ENCODE measurements around the gene ANK3.

Gene ANK3

DNA sequence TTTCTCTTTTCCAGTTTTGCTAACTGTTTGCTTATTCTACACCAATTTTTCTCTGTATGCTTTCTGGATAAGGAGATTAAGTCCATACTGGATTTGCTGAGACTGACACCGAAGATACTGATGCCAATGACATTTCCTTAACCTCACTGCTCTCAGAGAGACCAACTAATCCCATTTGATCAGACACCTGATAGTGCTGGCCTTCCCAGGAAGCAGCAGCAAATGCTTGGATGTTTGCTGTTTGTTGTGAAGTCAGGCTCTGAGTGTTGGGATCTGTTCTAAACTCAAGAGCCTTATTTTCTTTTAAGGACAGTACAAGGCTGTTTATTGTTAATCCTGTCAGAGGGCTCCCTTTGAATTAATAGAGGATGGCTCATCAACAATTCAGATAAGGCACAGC is 143.3 kb downstream of the ANK3 start:
- Histone ChIP-seq H2BK5ac (ENCODE audit: low read depth, low read length, poor library complexity) (no peak overlapping the region), H3K79me1 (ENCODE audit: low read length) (no peaks in the 10 kb centered on the region), H4K12ac (ENCODE audit: low read depth, low read length) (no peak overlapping the region), H2AK5ac (ENCODE audit: low read length) (no peak overlapping the region), H3K4me3 (ENCODE audit: low read depth, low read length) (no peak overlapping the region), H4K8ac (ENCODE audit: low read depth, low read length) (no peak overlapping the region), H3K14ac (ENCODE audit: low read length) (no peak overlapping the region), H2BK120ac (ENCODE audit: insufficient read depth, low read length, poor library complexity) (no peak overlapping the region), H3K4ac (ENCODE audit: low read depth, low read length) (no peak overlapping the region), H4K91ac (ENCODE audit: low read depth, low read length) (no peak overlapping the region), H3K18ac (ENCODE audit: low read length) (no peak overlapping the region), H3K36me3 (ENCODE audit: control insufficient read depth in 1 of 2, insufficient read depth in 2 of 2, low read length in 2 of 2) (no peaks in the 10 kb centered on the region), H3K23ac (ENCODE audit: low read length) (no peak overlapping the region), H3K27me3 (ENCODE audit: insufficient read depth, low read length) (no peaks in the 10 kb centered on the region), H3K27ac (ENCODE audit: low read depth, low read length) (no peak overlapping the region), H2AFZ (ENCODE audit: insufficient read depth, low read length, poor library complexity) (no peak overlapping the region), H3K9ac (ENCODE audit: low read length) (no peak overlapping the region), H3K9me3 (ENCODE audit: insufficient read depth, low read depth, low read length) (no peaks in the 10 kb centered on the region), H3K4me2 (ENCODE audit: low read length) (no peak overlapping the region), H3K79me2 (ENCODE audit: control insufficient read depth, insufficient read depth, low read length, poor library complexity) (no peaks in the 10 kb centered on the region), H2BK12ac (ENCODE audit: low read length) (no peak overlapping the region), H3K4me1 (ENCODE audit: control insufficient read depth in 1 of 2, insufficient read depth in 2 of 2, low read length in 2 of 2) (no peaks in the 10 kb centered on the region)
- DNase-seq, result no peak
- whole genome bisulfite sequencing (ENCODE audit: extremely low coverage, insufficient coverage, insufficient read length), result no CpG with 5 or more reads among the region's 1 CpG

DNA sequence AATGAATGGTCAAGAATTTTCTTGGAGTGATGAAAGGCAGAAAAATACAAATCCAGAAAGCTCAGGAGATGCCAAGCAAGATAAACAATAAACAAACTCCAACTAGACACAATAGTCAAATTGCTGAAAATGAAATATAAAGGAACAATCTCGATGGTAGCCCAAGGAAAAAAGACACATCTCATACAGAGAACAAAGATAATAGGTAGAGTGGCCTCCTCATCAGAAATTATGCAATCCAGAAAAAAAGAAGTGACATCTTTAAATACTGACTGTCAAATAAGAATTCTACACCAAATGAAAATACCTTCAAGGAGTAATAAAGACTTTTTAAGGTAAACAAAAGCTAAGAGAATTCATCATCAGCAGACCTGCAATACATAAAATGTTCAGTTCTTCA is 150.4 kb downstream of the ANK3 start:
- Histone ChIP-seq H2AK5ac (ENCODE audit: low read length) (no peak overlapping the region), H3K9me3 (ENCODE audit: insufficient read depth, low read depth, low read length) (no peaks in the 10 kb centered on the region), H2BK120ac (ENCODE audit: insufficient read depth, low read length, poor library complexity) (no peak overlapping the region), H4K91ac (ENCODE audit: low read depth, low read length) (no peak overlapping the region), H3K27ac (ENCODE audit: low read depth, low read length) (no peak overlapping the region), H3K4me1 (ENCODE audit: control insufficient read depth in 1 of 2, insufficient read depth in 2 of 2, low read length in 2 of 2) (no peaks in the 10 kb centered on the region), H2BK5ac (ENCODE audit: low read depth, low read length, poor library complexity) (no peak overlapping the region), H3K4ac (ENCODE audit: low read depth, low read length) (no peak overlapping the region), H3K27me3 (ENCODE audit: insufficient read depth, low read length) (no peaks in the 10 kb centered on the region), H3K23ac (ENCODE audit: low read length) (no peak overlapping the region), H3K4me2 (ENCODE audit: low read length) (no peak overlapping the region), H3K79me2 (ENCODE audit: control insufficient read depth, insufficient read depth, low read length, poor library complexity) (no peaks in the 10 kb centered on the region), H3K18ac (ENCODE audit: low read length) (no peak overlapping the region), H3K4me3 (ENCODE audit: low read depth, low read length) (no peak overlapping the region), H3K79me1 (ENCODE audit: low read length) (no peaks in the 10 kb centered on the region), H3K36me3 (ENCODE audit: control insufficient read depth in 1 of 2, insufficient read depth in 2 of 2, low read length in 2 of 2) (no peaks in the 10 kb centered on the region), H3K9ac (ENCODE audit: low read length) (no peak overlapping the region), H4K8ac (ENCODE audit: low read depth, low read length) (no peak overlapping the region), H2AFZ (ENCODE audit: insufficient read depth, low read length, poor library complexity) (no peak overlapping the region), H3K14ac (ENCODE audit: low read length) (no peak overlapping the region), H4K12ac (ENCODE audit: low read depth, low read length) (no peak overlapping the region), H2BK12ac (ENCODE audit: low read length) (no peak overlapping the region)
- no CpG with 5 or more reads among the region's 1 CpG for WGBS (ENCODE audit: extremely low coverage, insufficient coverage, insufficient read length)
- DNase-seq, result no peak

DNA sequence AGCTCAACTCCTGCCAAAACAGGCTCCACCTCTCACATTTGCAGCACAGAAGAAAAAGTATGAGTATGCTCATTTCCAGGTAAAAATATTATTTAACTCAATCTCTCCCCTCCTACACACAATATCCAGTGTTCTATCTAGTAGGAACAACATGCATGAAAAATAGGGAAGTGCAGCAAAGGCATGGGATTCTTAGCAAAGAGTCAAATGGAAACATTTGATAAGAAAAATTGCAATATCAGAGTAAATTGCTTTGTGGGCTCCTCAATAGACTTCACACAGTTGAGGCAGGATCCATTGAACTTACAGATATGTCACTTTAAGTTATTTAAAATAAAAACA is 150.9 kb downstream of the ANK3 start:
- no peaks in the 10 kb centered on the region for H3K36me3 ChIP-seq (ENCODE audit: control insufficient read depth in 1 of 2, insufficient read depth in 2 of 2, low read length in 2 of 2)
- H3K4ac ChIP-seq (ENCODE audit: low read depth, low read length), result no peak overlapping the region

GRCh38 chr10:60237977-60238758 is 151.5 kb downstream of the ANK3 start:
- Histone ChIP-seq H2AK5ac (ENCODE audit: low read length) (peak overlapping the region; percentile 29), H2BK5ac (ENCODE audit: low read depth, low read length, poor library complexity) (no peak overlapping the region), H3K79me1 (ENCODE audit: low read length) (no peaks in the 10 kb centered on the region), H3K18ac (ENCODE audit: low read length) (peak overlapping the region; percentile 69), H3K9ac (ENCODE audit: low read length) (no peak overlapping the region), H4K91ac (ENCODE audit: low read depth, low read length) (no peak overlapping the region), H4K8ac (ENCODE audit: low read depth, low read length) (no peak overlapping the region), H3K14ac (ENCODE audit: low read length) (no peak overlapping the region), H3K23ac (ENCODE audit: low read length) (no peak overlapping the region), H3K4ac (ENCODE audit: low read depth, low read length) (no peak overlapping the region), H3K9me3 (ENCODE audit: insufficient read depth, low read depth, low read length) (no peaks in the 10 kb centered on the region), H3K4me2 (ENCODE audit: low read length) (no peak overlapping the region), H3K4me1 (ENCODE audit: control insufficient read depth in 1 of 2, insufficient read depth in 2 of 2, low read length in 2 of 2) (no peaks in the 10 kb centered on the region), H3K4me3 (ENCODE audit: low read depth, low read length) (no peak overlapping the region), H3K27ac (ENCODE audit: low read depth, low read length) (no peak overlapping the region), H2AFZ (ENCODE audit: insufficient read depth, low read length, poor library complexity) (no peak overlapping the region), H4K12ac (ENCODE audit: low read depth, low read length) (no peak overlapping the region), H2BK120ac (ENCODE audit: insufficient read depth, low read length, poor library complexity) (no peak overlapping the region), H2BK12ac (ENCODE audit: low read length) (no peak overlapping the region), H3K79me2 (ENCODE audit: control insufficient read depth, insufficient read depth, low read length, poor library complexity) (no peaks in the 10 kb centered on the region), H3K27me3 (ENCODE audit: insufficient read depth, low read length) (no peaks in the 10 kb centered on the region), H3K36me3 (ENCODE audit: control insufficient read depth in 1 of 2, insufficient read depth in 2 of 2, low read length in 2 of 2) (no peaks in the 10 kb centered on the region)
- DNase-seq, result peak; percentile 1 to 8
- no CpG with 5 or more reads among the region's 6 CpGs for WGBS (ENCODE audit: extremely low coverage, insufficient coverage, insufficient read length)

More for the DNA sequence above, 150.9 kb downstream of the ANK3 start:
- H3K4me2 ChIP-seq (ENCODE audit: low read length), result no peak overlapping the region
- no peaks in the 10 kb centered on the region for H3K9me3 ChIP-seq (ENCODE audit: insufficient read depth, low read depth, low read length)
- H3K79me2 ChIP-seq (ENCODE audit: control insufficient read depth, insufficient read depth, low read length, poor library complexity), result no peaks in the 10 kb centered on the region
- H3K14ac ChIP-seq (ENCODE audit: low read length), result no peak overlapping the region
- H3K9ac ChIP-seq (ENCODE audit: low read length), result no peak overlapping the region
- H2AK5ac ChIP-seq (ENCODE audit: low read length), result no peak overlapping the region
- H2AFZ ChIP-seq (ENCODE audit: insufficient read depth, low read length, poor library complexity), result no peak overlapping the region
- H4K91ac ChIP-seq (ENCODE audit: low read depth, low read length), result no peak overlapping the region
- H4K8ac ChIP-seq (ENCODE audit: low read depth, low read length), result no peak overlapping the region
- H2BK120ac ChIP-seq (ENCODE audit: insufficient read depth, low read length, poor library complexity), result no peak overlapping the region
- no peak for DNase-seq
- H3K4me1 ChIP-seq (ENCODE audit: control insufficient read depth in 1 of 2, insufficient read depth in 2 of 2, low read length in 2 of 2), result no peaks in the 10 kb centered on the region
- no peaks in the 10 kb centered on the region for H3K79me1 ChIP-seq (ENCODE audit: low read length)
- H3K4me3 ChIP-seq (ENCODE audit: low read depth, low read length), result no peak overlapping the region
- H2BK12ac ChIP-seq (ENCODE audit: low read length), result no peak overlapping the region
- H2BK5ac ChIP-seq (ENCODE audit: low read depth, low read length, poor library complexity), result no peak overlapping the region
- H3K27me3 ChIP-seq (ENCODE audit: insufficient read depth, low read length), result no peaks in the 10 kb centered on the region
- no peak overlapping the region for H3K18ac ChIP-seq (ENCODE audit: low read length)
- H3K23ac ChIP-seq (ENCODE audit: low read length), result no peak overlapping the region
- no peak overlapping the region for H4K12ac ChIP-seq (ENCODE audit: low read depth, low read length)
- H3K27ac ChIP-seq (ENCODE audit: low read depth, low read length), result no peak overlapping the region

Measured in trophoblast cell (in vitro differentiated cells and primary cell).